Measurements from ENCODE around the gene C11orf16.

The C11orf16 gene

GRCh38 chr11:8962841-8963240, 30.1 kb upstream of the C11orf16 start:
- 85% methylated on average over 2 of the region's 2 CpGs; no CpG with 5 or more reads in 1 of the 2 experiments for WGBS, 2 experiments
- H3K27ac ChIP-seq (ENCODE audit: insufficient read depth, low read depth, low read length, poor library complexity, severe bottlenecking), result no peak overlapping the region

GRCh38 chr11:8961401-8961800, 28.7 kb upstream of the C11orf16 start:
- no peak overlapping the region for H3K4me3 ChIP-seq (ENCODE audit: insufficient read depth, low read depth, low read length)
- H3K27ac ChIP-seq (ENCODE audit: insufficient read depth, low read depth, low read length, poor library complexity, severe bottlenecking), result no peak overlapping the region
- H3K4me1 ChIP-seq (ENCODE audit: control insufficient read depth, insufficient read depth, low read length), result peaks cover 4% of the 10 kb centered on the region
- H3K36me3 ChIP-seq (ENCODE audit: control insufficient read depth, insufficient read depth, low read length), result no peaks in the 10 kb centered on the region
- WGBS, 2 experiments, result 91 to 94% methylated on average over 2 of the region's 2 CpGs
- H3K27me3 ChIP-seq (ENCODE audit: control insufficient read depth, insufficient read depth, low read length, poor library complexity, severe bottlenecking), result no peaks in the 10 kb centered on the region
- H3K9me3 ChIP-seq (ENCODE audit: control insufficient read depth, low read length), result no peaks in the 10 kb centered on the region

More at GRCh38 chr11:8962841-8963240, 30.1 kb upstream of the C11orf16 start:
- Histone ChIP-seq H3K4me1 (ENCODE audit: control insufficient read depth, insufficient read depth, low read length) (peaks cover 4% of the 10 kb centered on the region), H3K27me3 (ENCODE audit: control insufficient read depth, insufficient read depth, low read length, poor library complexity, severe bottlenecking) (no peaks in the 10 kb centered on the region), H3K9me3 (ENCODE audit: control insufficient read depth, low read length) (no peaks in the 10 kb centered on the region), H3K4me3 (ENCODE audit: insufficient read depth, low read depth, low read length) (no peak overlapping the region), H3K36me3 (ENCODE audit: control insufficient read depth, insufficient read depth, low read length) (no peaks in the 10 kb centered on the region)

GRCh38 chr11:8959546-8960166, 26.9 kb upstream of the C11orf16 start:
- H3K36me3 ChIP-seq (ENCODE audit: control insufficient read depth, insufficient read depth, low read length), result no peaks in the 10 kb centered on the region
- no peak overlapping the region for H3K4me3 ChIP-seq (ENCODE audit: insufficient read depth, low read depth, low read length)
- H3K4me1 ChIP-seq (ENCODE audit: control insufficient read depth, insufficient read depth, low read length), result peaks cover 4% of the 10 kb centered on the region
- H3K27me3 ChIP-seq (ENCODE audit: control insufficient read depth, insufficient read depth, low read length, poor library complexity, severe bottlenecking), result no peaks in the 10 kb centered on the region
- whole genome bisulfite sequencing, 2 experiments, result 32 to 35% methylated on average over 2 of the region's 2 CpGs
- H3K27ac ChIP-seq (ENCODE audit: insufficient read depth, low read depth, low read length, poor library complexity, severe bottlenecking), result no peak overlapping the region
- H3K9me3 ChIP-seq (ENCODE audit: control insufficient read depth, low read length), result no peaks in the 10 kb centered on the region

GRCh38 chr11:8956860-8957259, 24.1 kb upstream of the C11orf16 start:
- Histone ChIP-seq H3K36me3 (ENCODE audit: control insufficient read depth, insufficient read depth, low read length) (no peaks in the 10 kb centered on the region), H3K27me3 (ENCODE audit: control insufficient read depth, insufficient read depth, low read length, poor library complexity, severe bottlenecking) (no peaks in the 10 kb centered on the region), H3K27ac (ENCODE audit: insufficient read depth, low read depth, low read length, poor library complexity, severe bottlenecking) (no peak overlapping the region), H3K9me3 (ENCODE audit: control insufficient read depth, low read length) (no peaks in the 10 kb centered on the region), H3K4me3 (ENCODE audit: insufficient read depth, low read depth, low read length) (no peak overlapping the region), H3K4me1 (ENCODE audit: control insufficient read depth, insufficient read depth, low read length) (no peaks in the 10 kb centered on the region)
- WGBS, 2 experiments, result 93 to 97% methylated on average over 4 of the region's 4 CpGs

- H3K4me3 ChIP-seq (ENCODE audit: insufficient read depth, low read depth, low read length), result no peak overlapping the region
- H3K27me3 ChIP-seq (ENCODE audit: control insufficient read depth, insufficient read depth, low read length, poor library complexity, severe bottlenecking), result no peaks in the 10 kb centered on the region
- H3K4me1 ChIP-seq (ENCODE audit: control insufficient read depth, insufficient read depth, low read length), result no peaks in the 10 kb centered on the region
- 93 to 95% methylated on average over 3 of the region's 3 CpGs for WGBS, 2 experiments
- no peaks in the 10 kb centered on the region for H3K9me3 ChIP-seq (ENCODE audit: control insufficient read depth, low read length)
- no peak overlapping the region for H3K27ac ChIP-seq (ENCODE audit: insufficient read depth, low read depth, low read length, poor library complexity, severe bottlenecking)
- H3K36me3 ChIP-seq (ENCODE audit: control insufficient read depth, insufficient read depth, low read length), result no peaks in the 10 kb centered on the region
Observed at GRCh38 chr11:8948886-8949285, 16.1 kb upstream of the C11orf16 start.

- Histone ChIP-seq H3K4me1 (ENCODE audit: control insufficient read depth, insufficient read depth, low read length) (no peaks in the 10 kb centered on the region), H3K4me3 (ENCODE audit: insufficient read depth, low read depth, low read length) (no peak overlapping the region), H3K36me3 (ENCODE audit: control insufficient read depth, insufficient read depth, low read length) (no peaks in the 10 kb centered on the region), H3K27me3 (ENCODE audit: control insufficient read depth, insufficient read depth, low read length, poor library complexity, severe bottlenecking) (no peaks in the 10 kb centered on the region), H3K9me3 (ENCODE audit: control insufficient read depth, low read length) (no peaks in the 10 kb centered on the region), H3K27ac (ENCODE audit: insufficient read depth, low read depth, low read length, poor library complexity, severe bottlenecking) (no peak overlapping the region)
- 97 to 99% methylated on average over 4 of the region's 4 CpGs for WGBS, 2 experiments
Observed at GRCh38 chr11:8947230-8947943, 14.6 kb upstream of the C11orf16 start.

GRCh38 chr11:8942518-8943066, 9.8 kb upstream of the C11orf16 start, which contains the start of gene ASCL3:
Gene ASCL3 (minus strand): TSS chr11:8943016. CDS start chr11:8938161, 4,855 bp downstream.
- 76 to 94% methylated on average over 3 to 5 of the region's 5 CpGs for WGBS, 2 experiments

GRCh38 chr11:8941341-8942103, 8.8 kb upstream of the C11orf16 start:
- Histone ChIP-seq H3K9me3 (ENCODE audit: control insufficient read depth, low read length) (no peaks in the 10 kb centered on the region), H3K27me3 (ENCODE audit: control insufficient read depth, insufficient read depth, low read length, poor library complexity, severe bottlenecking) (no peaks in the 10 kb centered on the region), H3K27ac (ENCODE audit: insufficient read depth, low read depth, low read length, poor library complexity, severe bottlenecking) (no peak overlapping the region), H3K4me1 (ENCODE audit: control insufficient read depth, insufficient read depth, low read length) (no peaks in the 10 kb centered on the region), H3K4me3 (ENCODE audit: insufficient read depth, low read depth, low read length) (no peak overlapping the region), H3K36me3 (ENCODE audit: control insufficient read depth, insufficient read depth, low read length) (no peaks in the 10 kb centered on the region)
- WGBS, 2 experiments, result 87 to 89% methylated on average over 8 of the region's 8 CpGs

More at GRCh38 chr11:8942518-8943066, 9.8 kb upstream of the C11orf16 start, which contains the start of gene ASCL3:
- H3K27ac ChIP-seq (ENCODE audit: insufficient read depth, low read depth, low read length, poor library complexity, severe bottlenecking), result no peak within 1 kb of the TSS
- no peaks in the 10 kb centered on the region for H3K9me3 ChIP-seq (ENCODE audit: control insufficient read depth, low read length)
- H3K4me1 ChIP-seq (ENCODE audit: control insufficient read depth, insufficient read depth, low read length), result no peaks in the 10 kb centered on the region
- no peaks in the 10 kb centered on the region for H3K27me3 ChIP-seq (ENCODE audit: control insufficient read depth, insufficient read depth, low read length, poor library complexity, severe bottlenecking)
- no peak within 1 kb of the TSS for H3K4me3 ChIP-seq (ENCODE audit: insufficient read depth, low read depth, low read length)
- H3K36me3 ChIP-seq (ENCODE audit: control insufficient read depth, insufficient read depth, low read length), result no peaks in the 10 kb centered on the region

- WGBS, 2 experiments, result 86 to 88% methylated on average over 14 of the region's 14 CpGs
- Histone ChIP-seq H3K27ac (ENCODE audit: insufficient read depth, low read depth, low read length, poor library complexity, severe bottlenecking) (no peak overlapping the region), H3K36me3 (ENCODE audit: control insufficient read depth, insufficient read depth, low read length) (no peaks in the 10 kb centered on the region), H3K27me3 (ENCODE audit: control insufficient read depth, insufficient read depth, low read length, poor library complexity, severe bottlenecking) (no peaks in the 10 kb centered on the region), H3K4me3 (ENCODE audit: insufficient read depth, low read depth, low read length) (no peak overlapping the region), H3K9me3 (ENCODE audit: control insufficient read depth, low read length) (no peaks in the 10 kb centered on the region), H3K4me1 (ENCODE audit: control insufficient read depth, insufficient read depth, low read length) (peaks cover 12% of the 10 kb centered on the region)
Observed at GRCh38 chr11:8937659-8938058, 4.9 kb upstream of the C11orf16 start.

GRCh38 chr11:8937159-8937558, 4.4 kb upstream of the C11orf16 start:
- H3K4me1 ChIP-seq (ENCODE audit: control insufficient read depth, insufficient read depth, low read length), result peaks cover 15% of the 10 kb centered on the region
- no peaks in the 10 kb centered on the region for H3K9me3 ChIP-seq (ENCODE audit: control insufficient read depth, low read length)
- 92 to 93% methylated on average over 10 of the region's 10 CpGs for WGBS, 2 experiments

More at GRCh38 chr11:8937159-8937558, 4.4 kb upstream of the C11orf16 start:
- H3K36me3 ChIP-seq (ENCODE audit: control insufficient read depth, insufficient read depth, low read length), result no peaks in the 10 kb centered on the region
- no peaks in the 10 kb centered on the region for H3K27me3 ChIP-seq (ENCODE audit: control insufficient read depth, insufficient read depth, low read length, poor library complexity, severe bottlenecking)
- H3K4me3 ChIP-seq (ENCODE audit: insufficient read depth, low read depth, low read length), result no peak overlapping the region
- no peak overlapping the region for H3K27ac ChIP-seq (ENCODE audit: insufficient read depth, low read depth, low read length, poor library complexity, severe bottlenecking)

Data from ectodermal cell (in vitro differentiated cells).